B cell (primary cell): ENCODE measurements around the gene HOXA2.

ENCODE experiments used
- CTCF ChIP-seq: fragments of 200-600 bp; IDR thresholded peaks from one replicate; pipeline ENCODE4 v1.8.0; 2022; ENCODE audit warnings: antibody characterized with exemption, mild to moderate bottlenecking
- EZH2 ChIP-seq: IDR thresholded peaks from 2 replicates; pipeline ENCODE4 v1.6.1; 2012; ENCODE audit warnings: borderline replicate concordance, low read depth, mild to moderate bottlenecking, moderate library complexity, low read length; ENCODE audit not compliant: insufficient read depth, poor library complexity, severe bottlenecking

GRCh38 chr7:27062946-27063345, 39.5 kb downstream of the HOXA2 start:
- TF ChIP-seq CTCF = no peak
- no peak for TF ChIP-seq EZH2
